Right forelimb (tissue), 1 donor: Measurements from ENCODE around the gene SDHA.

Source experiments
- DNase-seq: peaks from one replicate; pipeline ENCODE4 v3.0.0-alpha.2; 2018

SDHA gene

GRCh38 chr5:217494-218456 lies at the start of gene SDHA, which contains the start of gene CCDC127:
Gene SDHA, plus strand, starts transcription at chr5:218320. Its CDS starts 36 bp downstream, at chr5:218356.
Gene CCDC127, minus strand, starts transcription at chr5:218153. Its CDS starts 1,304 bp downstream, at chr5:216849.
- peak; percentile 99 for DNase-seq

- peak; percentile 50 for DNase-seq
Observed at GRCh38 chr5:169071-169727, 48.9 kb upstream of the SDHA start.

GRCh38 chr5:169728-170094 lies 48.4 kb upstream of the SDHA start:
- DNase-seq: peak; percentile 24

GRCh38 chr5:170971-171800 lies 46.9 kb upstream of the SDHA start:
- DNase-seq: peak; percentile 24

GRCh38 chr5:171801-172331 lies 46.3 kb upstream of the SDHA start:
- DNase-seq: peak; percentile 35

- peak; percentile 18 for DNase-seq
Observed at GRCh38 chr5:172421-172820, 45.7 kb upstream of the SDHA start.

- DNase-seq: peak; percentile 25
Observed at GRCh38 chr5:172841-173251, 45.3 kb upstream of the SDHA start.

GRCh38 chr5:173392-174290 lies 44.5 kb upstream of the SDHA start:
- DNase-seq: no peak

GRCh38 chr5:174291-174600 lies 43.9 kb upstream of the SDHA start:
- DNase-seq: no peak

- DNase-seq: no peak
Observed at GRCh38 chr5:174876-175465, 43.1 kb upstream of the SDHA start.

GRCh38 chr5:176296-176823 lies 41.8 kb upstream of the SDHA start:
- DNase-seq: no peak

- no peak for DNase-seq
Observed at GRCh38 chr5:178110-178509, 40.0 kb upstream of the SDHA start.

- no peak for DNase-seq
Observed at GRCh38 chr5:179401-179800, 38.7 kb upstream of the SDHA start.

GRCh38 chr5:180286-180918 lies 37.7 kb upstream of the SDHA start:
- no peak for DNase-seq

GRCh38 chr5:181160-181559 lies 37.0 kb upstream of the SDHA start:
- no peak for DNase-seq

- DNase-seq: no peak
Observed at GRCh38 chr5:181566-181965, 36.6 kb upstream of the SDHA start.

GRCh38 chr5:182126-182525 lies 36.0 kb upstream of the SDHA start:
- DNase-seq: no peak

- no peak for DNase-seq
Observed at GRCh38 chr5:184471-184870, 33.6 kb upstream of the SDHA start.

- no peak for DNase-seq
Observed at GRCh38 chr5:185095-186070, 32.7 kb upstream of the SDHA start.
